Panc1 (cell line): ENCODE results near the gene HORMAD2. TPM values are rescaled to one million over a fixed set of nuclear protein-coding genes. Genes with fewer than 3 reads are reported as not detected.

ENCODE experiments used
- ATAC-seq: fragments of 200-7000 bp; cut with Tn5 transposase; 2 replicates; pipeline ENCODE4 v1.9.1; 2020; ENCODE audit warnings: mild to moderate bottlenecking, moderate library complexity
- BruUV-seq: library from RNA; stranded (reverse); fragments of 400-500 nt; replicated peaks from 2 replicates; lab custom pipeline; 2021; lab: Mats Ljungman, UMichigan
- CTCF ChIA-PET: fragments of 300-600 bp; sonication (Branson Sonifier 250); formaldehyde crosslinking; loops from one replicate; lab custom pipeline; 2022; ENCODE audit warnings: antibody characterized with exemption; lab: Charles Lee
- POLR2A ChIA-PET: fragments of 300-600 bp; sonication (Branson Sonifier 250); formaldehyde crosslinking; loops from one replicate; lab custom pipeline; 2022; ENCODE audit warnings: antibody characterized with exemption; lab: Charles Lee
- DNase-seq: peaks from one replicate; pipeline ENCODE4 v3.0.0-alpha.2; 2010; ENCODE audit warnings: low read depth, low spot score
- H3K27ac ChIP-seq: 2 replicates; pipeline ENCODE4 v1.5.1; 2011; ENCODE audit warnings: mild to moderate bottlenecking, low read length, inconsistent platforms
- H3K27me3 ChIP-seq: fragments of 200-500 bp; sonication (Bioruptor generic); 2 replicates; pipeline ENCODE4 v1.6.0; 2014; ENCODE audit warnings: low read length, inconsistent platforms; ENCODE audit not compliant: control insufficient read depth, insufficient read depth
- H3K36me3 ChIP-seq: fragments of 200-500 bp; sonication (Bioruptor generic); 2 replicates; pipeline ENCODE4 v1.5.1; 2014; ENCODE audit warnings: inconsistent platforms, mild to moderate bottlenecking, low read length, moderate library complexity; ENCODE audit not compliant: control insufficient read depth, insufficient read depth
- H3K4me1 ChIP-seq: 2 replicates; pipeline ENCODE4 v1.5.1; 2011; ENCODE audit warnings: inconsistent platforms, mild to moderate bottlenecking, low read length, moderate library complexity; ENCODE audit not compliant: control insufficient read depth, insufficient read depth
- H3K4me3 ChIP-seq, 2 experiments: 2 replicates each; pipeline ENCODE4 v1.5.1; 2011 to 2012; ENCODE audit warnings: low read depth in 2 of 2, low read length in 2 of 2, mild to moderate bottlenecking in 2 of 2, inconsistent platforms in 1 of 2, moderate library complexity in 1 of 2
- H3K9me3 ChIP-seq: fragments of 200-500 bp; sonication (Bioruptor generic); 2 replicates; pipeline ENCODE4 v1.5.1; 2014; ENCODE audit warnings: low read depth, mild to moderate bottlenecking, inconsistent platforms, low read length, moderate library complexity; ENCODE audit not compliant: control insufficient read depth, insufficient read depth
- CTCF ChIP-seq: fragments of 450-650 bp; IDR thresholded peaks from 2 replicates; pipeline ENCODE4 v1.5.1; 2017; ENCODE audit warnings: mild to moderate bottlenecking
- POLR2AphosphoS5 ChIP-seq: IDR thresholded peaks from 2 replicates; pipeline ENCODE4 v1.6.1; 2012; ENCODE audit warnings: mild to moderate bottlenecking, low read depth, low read length, moderate library complexity
- REST ChIP-seq, 2 experiments: IDR thresholded peaks; 2 replicates each; pipeline ENCODE4 v1.6.1; 2011 to 2012; ENCODE audit warnings: low read depth in 2 of 2, control low read depth in 1 of 2, low read length in 1 of 2, mild to moderate bottlenecking in 1 of 2, moderate library complexity in 1 of 2; ENCODE audit not compliant: insufficient read depth in 1 of 2
- SIN3A ChIP-seq: IDR thresholded peaks from 2 replicates; pipeline ENCODE4 v1.6.1; 2012; ENCODE audit warnings: low read depth, mild to moderate bottlenecking, low read length, moderate library complexity, borderline replicate concordance; ENCODE audit not compliant: insufficient read depth
- TCF7L2 ChIP-seq: IDR thresholded peaks from 2 replicates; pipeline ENCODE4 v1.6.1; 2011; ENCODE audit warnings: mild to moderate bottlenecking, low read depth, low read length, inconsistent platforms
- in situ Hi-C: cut with HindIII; loops from 2 replicates; pipeline ENCODE4 v1.10.0; 2016; ENCODE audit warnings: low sequenced_read_pairs, low pct_unique_long_range_greater_than_20kb
- intact Hi-C: fragments of 100-400 bp; cut with micrococcal nuclease; formaldehyde crosslinking; loops from one replicate; pipeline ENCODE4 v1.10.0; 2022; ENCODE audit not compliant: unreplicated experiment
- total RNA-seq: library from RNA; stranded (reverse); gene quantifications from one replicate; pipeline ENCODE4 v1.2.1, GENCODE V29; 2021; ENCODE audit not compliant: unreplicated experiment

The HORMAD2 gene
- total RNA-seq, 1 experiment from 2014 or later = not detected

GRCh38 chr22:30104501-30105156 is 24.4 kb downstream of the HORMAD2 start:
- intact Hi-C loops = loop anchor here (5.0 kb wide), 2 partner anchors 108 to 138 kb away; no protein-coding TSS in a partner anchor
- H3K27ac ChIP-seq = no peak overlapping the region
- ChIA-PET POLR2A (interaction anchor here (0.7 kb wide), 1 partner anchor 151 kb away, joined by 3 read pairs; no protein-coding TSS in a partner anchor), CTCF (no interaction called here)
- H3K4me3 ChIP-seq = no peak overlapping the region
- in situ Hi-C loops = no loop called here
- H3K27me3 ChIP-seq = no peaks in the 10 kb centered on the region
- TF ChIP-seq REST (IDR thresholded peaks at IDR 0.05; ENCODE audit: insufficient read depth in 1 of 2, low read depth in 2 of 2, low read length in 1 of 2) (no peak), CTCF (no peak), POLR2AphosphoS5 (no peak), TCF7L2 (no peak), SIN3A (no peak)
- 0 out of 2 replicates have a peak, but pooled peaks cover 5% of the 10 kb centered on the region for H3K4me1 ChIP-seq
- ATAC-seq (no peak), DNase-seq (no peak)
- no peaks in the 10 kb centered on the region for H3K9me3 ChIP-seq
- H3K36me3 ChIP-seq = no peaks in the 10 kb centered on the region
- no TSS peak for BruUV-seq

- H3K36me3 ChIP-seq = no peaks in the 10 kb centered on the region
- H3K27me3 ChIP-seq = no peaks in the 10 kb centered on the region
- POLR2A ChIA-PET = no interaction called here
- no TSS peak for BruUV-seq
- no peak for ATAC-seq
- H3K4me3 ChIP-seq = no peak overlapping the region
- H3K9me3 ChIP-seq = no peaks in the 10 kb centered on the region
- TF ChIP-seq REST (IDR thresholded peaks at IDR 0.05; ENCODE audit: insufficient read depth in 1 of 2, low read depth in 2 of 2, low read length in 1 of 2) = no peak
- no peak for TF ChIP-seq CTCF
- TF ChIP-seq SIN3A = no peak
- no peak for TF ChIP-seq TCF7L2
- TF ChIP-seq POLR2AphosphoS5 = no peak
- in situ Hi-C loops = no loop called here
- CTCF ChIA-PET = no interaction called here
- no peak for DNase-seq
- intact Hi-C loops = loop anchor here (5.0 kb wide), 2 partner anchors 107 to 137 kb away; no protein-coding TSS in a partner anchor
- H3K4me1 ChIP-seq = peaks cover 5% of the 10 kb centered on the region; the same call in 1 of the 2 replicates
- H3K27ac ChIP-seq = no peak overlapping the region
These were observed 25.2 kb downstream of the HORMAD2 start for GRCh38 chr22:30105483-30105882.
